ENCODE measurements around the gene CCDC167.
A peak's percentile ranks its signal among the peaks of the same experiment; 100 is the strongest.

CCDC167 gene

GRCh38 chr6:37539171-37540028 is 39.7 kb upstream of the CCDC167 start:
- no peak overlapping the region for H3K27ac ChIP-seq (ENCODE audit: low read depth, low read length)
- peaks cover 9% of the 10 kb centered on the region for H3K4me1 ChIP-seq (ENCODE audit: control insufficient read depth, insufficient read depth, low read length)
- no peaks in the 10 kb centered on the region for H3K36me3 ChIP-seq (ENCODE audit: control insufficient read depth, insufficient read depth, low read length)
- peaks cover 42% of the 10 kb centered on the region for H3K27me3 ChIP-seq (ENCODE audit: control insufficient read depth, insufficient read depth, low read length)
- H3K9me3 ChIP-seq (ENCODE audit: control insufficient read depth, insufficient read depth, low read depth, low read length) = no peaks in the 10 kb centered on the region
- no peak overlapping the region for H3K9ac ChIP-seq (ENCODE audit: low read length)
- no peak overlapping the region for H3K4me3 ChIP-seq (ENCODE audit: low read depth, low read length)

- no peak overlapping the region for H3K9ac ChIP-seq (ENCODE audit: low read length)
- H3K4me3 ChIP-seq (ENCODE audit: low read depth, low read length) = no peak overlapping the region
- H3K4me1 ChIP-seq (ENCODE audit: control insufficient read depth, insufficient read depth, low read length) = peaks cover 9% of the 10 kb centered on the region
- no peak overlapping the region for H3K27ac ChIP-seq (ENCODE audit: low read depth, low read length)
- H3K9me3 ChIP-seq (ENCODE audit: control insufficient read depth, insufficient read depth, low read depth, low read length) = no peaks in the 10 kb centered on the region
- peaks cover 55% of the 10 kb centered on the region for H3K27me3 ChIP-seq (ENCODE audit: control insufficient read depth, insufficient read depth, low read length)
- H3K36me3 ChIP-seq (ENCODE audit: control insufficient read depth, insufficient read depth, low read length) = no peaks in the 10 kb centered on the region
Observed at GRCh38 chr6:37538107-37538506, 38.4 kb upstream of the CCDC167 start.

- no peak overlapping the region for H3K4me3 ChIP-seq (ENCODE audit: low read depth, low read length)
- H3K9ac ChIP-seq (ENCODE audit: low read length) = no peak overlapping the region
- H3K4me1 ChIP-seq (ENCODE audit: control insufficient read depth, insufficient read depth, low read length) = peaks cover 9% of the 10 kb centered on the region
- H3K27ac ChIP-seq (ENCODE audit: low read depth, low read length) = no peak overlapping the region
- H3K27me3 ChIP-seq (ENCODE audit: control insufficient read depth, insufficient read depth, low read length) = peaks cover 61% of the 10 kb centered on the region
- H3K9me3 ChIP-seq (ENCODE audit: control insufficient read depth, insufficient read depth, low read depth, low read length) = no peaks in the 10 kb centered on the region
- H3K36me3 ChIP-seq (ENCODE audit: control insufficient read depth, insufficient read depth, low read length) = no peaks in the 10 kb centered on the region
Observed at GRCh38 chr6:37537548-37537947, 37.9 kb upstream of the CCDC167 start.

- H3K4me3 ChIP-seq (ENCODE audit: low read depth, low read length) = peak overlapping the region; percentile 67
- no peak overlapping the region for H3K9ac ChIP-seq (ENCODE audit: low read length)
- no peaks in the 10 kb centered on the region for H3K36me3 ChIP-seq (ENCODE audit: control insufficient read depth, insufficient read depth, low read length)
- H3K4me1 ChIP-seq (ENCODE audit: control insufficient read depth, insufficient read depth, low read length) = peaks cover 9% of the 10 kb centered on the region
- H3K27ac ChIP-seq (ENCODE audit: low read depth, low read length) = no peak overlapping the region
- no peaks in the 10 kb centered on the region for H3K9me3 ChIP-seq (ENCODE audit: control insufficient read depth, insufficient read depth, low read depth, low read length)
- peaks cover 70% of the 10 kb centered on the region for H3K27me3 ChIP-seq (ENCODE audit: control insufficient read depth, insufficient read depth, low read length)
Observed at GRCh38 chr6:37536491-37537190, 36.9 kb upstream of the CCDC167 start.

GRCh38 chr6:37535759-37536490 is 36.2 kb upstream of the CCDC167 start:
- Histone ChIP-seq H3K27me3 (ENCODE audit: control insufficient read depth, insufficient read depth, low read length) (peaks cover 72% of the 10 kb centered on the region), H3K4me3 (ENCODE audit: low read depth, low read length) (peak overlapping the region; percentile 67), H3K4me1 (ENCODE audit: control insufficient read depth, insufficient read depth, low read length) (peaks cover 9% of the 10 kb centered on the region), H3K27ac (ENCODE audit: low read depth, low read length) (no peak overlapping the region), H3K9ac (ENCODE audit: low read length) (no peak overlapping the region), H3K9me3 (ENCODE audit: control insufficient read depth, insufficient read depth, low read depth, low read length) (no peaks in the 10 kb centered on the region), H3K36me3 (ENCODE audit: control insufficient read depth, insufficient read depth, low read length) (no peaks in the 10 kb centered on the region)

- H3K9ac ChIP-seq (ENCODE audit: low read length) = no peak overlapping the region
- H3K27ac ChIP-seq (ENCODE audit: low read depth, low read length) = no peak overlapping the region
- H3K4me3 ChIP-seq (ENCODE audit: low read depth, low read length) = peak overlapping the region; percentile 67
- H3K9me3 ChIP-seq (ENCODE audit: control insufficient read depth, insufficient read depth, low read depth, low read length) = no peaks in the 10 kb centered on the region
- H3K27me3 ChIP-seq (ENCODE audit: control insufficient read depth, insufficient read depth, low read length) = peaks cover 72% of the 10 kb centered on the region
- no peaks in the 10 kb centered on the region for H3K36me3 ChIP-seq (ENCODE audit: control insufficient read depth, insufficient read depth, low read length)
- H3K4me1 ChIP-seq (ENCODE audit: control insufficient read depth, insufficient read depth, low read length) = peaks cover 9% of the 10 kb centered on the region
Observed at GRCh38 chr6:37535428-37535758, 35.7 kb upstream of the CCDC167 start.

- Histone ChIP-seq H3K9me3 (ENCODE audit: control insufficient read depth, insufficient read depth, low read depth, low read length) (no peaks in the 10 kb centered on the region), H3K4me3 (ENCODE audit: low read depth, low read length) (no peak overlapping the region), H3K4me1 (ENCODE audit: control insufficient read depth, insufficient read depth, low read length) (peaks cover 9% of the 10 kb centered on the region), H3K9ac (ENCODE audit: low read length) (no peak overlapping the region), H3K27me3 (ENCODE audit: control insufficient read depth, insufficient read depth, low read length) (peaks cover 77% of the 10 kb centered on the region), H3K36me3 (ENCODE audit: control insufficient read depth, insufficient read depth, low read length) (no peaks in the 10 kb centered on the region), H3K27ac (ENCODE audit: low read depth, low read length) (no peak overlapping the region)
Observed at GRCh38 chr6:37534893-37535292, 35.2 kb upstream of the CCDC167 start.

- Histone ChIP-seq H3K27ac (ENCODE audit: low read depth, low read length) (no peak overlapping the region), H3K27me3 (ENCODE audit: control insufficient read depth, insufficient read depth, low read length) (peaks cover 72% of the 10 kb centered on the region), H3K4me1 (ENCODE audit: control insufficient read depth, insufficient read depth, low read length) (peaks cover 5% of the 10 kb centered on the region), H3K9me3 (ENCODE audit: control insufficient read depth, insufficient read depth, low read depth, low read length) (no peaks in the 10 kb centered on the region), H3K4me3 (ENCODE audit: low read depth, low read length) (no peak overlapping the region), H3K36me3 (ENCODE audit: control insufficient read depth, insufficient read depth, low read length) (no peaks in the 10 kb centered on the region), H3K9ac (ENCODE audit: low read length) (no peak overlapping the region)
Observed at GRCh38 chr6:37532122-37532521, 32.4 kb upstream of the CCDC167 start.

- no peak overlapping the region for H3K27ac ChIP-seq (ENCODE audit: low read depth, low read length)
- H3K4me3 ChIP-seq (ENCODE audit: low read depth, low read length) = no peak overlapping the region
- H3K36me3 ChIP-seq (ENCODE audit: control insufficient read depth, insufficient read depth, low read length) = no peaks in the 10 kb centered on the region
- peaks cover 71% of the 10 kb centered on the region for H3K27me3 ChIP-seq (ENCODE audit: control insufficient read depth, insufficient read depth, low read length)
- no peak overlapping the region for H3K9ac ChIP-seq (ENCODE audit: low read length)
- H3K9me3 ChIP-seq (ENCODE audit: control insufficient read depth, insufficient read depth, low read depth, low read length) = no peaks in the 10 kb centered on the region
- no peaks in the 10 kb centered on the region; the same call in 1 of the 2 replicates for H3K4me1 ChIP-seq (ENCODE audit: control insufficient read depth, insufficient read depth, low read length)
Observed at GRCh38 chr6:37531437-37532036, 31.8 kb upstream of the CCDC167 start.

- Histone ChIP-seq H3K9me3 (ENCODE audit: control insufficient read depth, insufficient read depth, low read depth, low read length) (no peaks in the 10 kb centered on the region), H3K4me1 (ENCODE audit: control insufficient read depth, insufficient read depth, low read length) (no peaks in the 10 kb centered on the region)
Observed at GRCh38 chr6:37531026-37531425, 31.3 kb upstream of the CCDC167 start.

More at GRCh38 chr6:37531026-37531425, 31.3 kb upstream of the CCDC167 start:
- Histone ChIP-seq H3K36me3 (ENCODE audit: control insufficient read depth, insufficient read depth, low read length) (no peaks in the 10 kb centered on the region), H3K4me3 (ENCODE audit: low read depth, low read length) (no peak overlapping the region), H3K9ac (ENCODE audit: low read length) (no peak overlapping the region), H3K27me3 (ENCODE audit: control insufficient read depth, insufficient read depth, low read length) (peaks cover 66% of the 10 kb centered on the region), H3K27ac (ENCODE audit: low read depth, low read length) (no peak overlapping the region)
